Activated CD8-positive, alpha-beta memory T cell treated with anti-CD3 and anti-CD28 coated beads, Interleukin-2, amount 50 U/mL, for 1 hour (primary cell): ENCODE results near the gene RSBN1.
"Not testable (repeated sequence)": the region's sequence is repeated elsewhere in the genome, so short reads cannot be mapped to it uniquely, and the experiment has no call there.

Experiments
- DNase-seq: peaks from one replicate; pipeline ENCODE4 v3.0.0-alpha.2; 2020; ENCODE audit errors: extremely low read depth

Gene RSBN1

DNA sequence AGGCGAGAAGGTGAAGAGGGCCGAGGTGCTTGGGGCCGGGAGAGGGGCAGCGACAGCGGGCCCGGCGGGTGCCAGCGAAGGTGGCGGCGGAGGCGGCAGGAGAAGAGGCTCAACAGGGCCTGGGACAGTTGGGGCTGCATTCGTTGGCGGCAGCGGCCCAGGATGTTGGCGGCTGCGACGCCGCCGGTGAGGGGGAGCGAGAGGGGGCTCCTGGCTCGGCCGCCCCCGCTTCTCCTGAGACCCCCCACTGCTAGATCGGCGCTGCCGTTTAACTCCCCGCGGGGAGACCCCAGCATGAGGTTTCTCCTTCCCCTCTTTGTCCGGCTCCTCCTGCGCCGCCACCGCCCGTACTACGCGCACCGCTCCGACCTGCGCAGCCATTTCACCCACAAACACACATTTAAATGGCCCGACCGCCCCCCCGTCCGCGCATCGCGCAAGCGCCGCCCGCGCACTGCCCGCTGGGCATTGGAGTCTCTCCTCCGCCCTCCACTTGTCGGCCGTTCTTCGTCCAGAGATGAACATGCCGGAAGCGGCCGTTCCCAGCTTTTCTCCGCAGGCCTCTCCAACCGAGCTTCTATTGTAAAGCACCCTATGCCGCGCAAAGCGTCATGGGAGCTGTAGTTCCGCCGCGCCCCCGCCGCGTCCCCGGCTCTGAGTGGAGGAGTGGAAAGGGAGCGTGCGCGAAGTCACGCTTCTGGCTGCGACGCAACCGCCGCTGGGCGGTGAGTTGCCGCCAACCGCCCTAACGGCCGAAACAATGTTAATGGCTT is at the start of gene RSBN1:
Gene RSBN1 (minus strand): TSS at position 589 of the 773 bp plus-strand sequence. CDS start 64 bp downstream, at position 525.
- peak; percentile 93 for DNase-seq

GRCh38 chr1:113861641-113862040 is 49.4 kb upstream of the RSBN1 start:
- DNase-seq = no peak

DNA sequence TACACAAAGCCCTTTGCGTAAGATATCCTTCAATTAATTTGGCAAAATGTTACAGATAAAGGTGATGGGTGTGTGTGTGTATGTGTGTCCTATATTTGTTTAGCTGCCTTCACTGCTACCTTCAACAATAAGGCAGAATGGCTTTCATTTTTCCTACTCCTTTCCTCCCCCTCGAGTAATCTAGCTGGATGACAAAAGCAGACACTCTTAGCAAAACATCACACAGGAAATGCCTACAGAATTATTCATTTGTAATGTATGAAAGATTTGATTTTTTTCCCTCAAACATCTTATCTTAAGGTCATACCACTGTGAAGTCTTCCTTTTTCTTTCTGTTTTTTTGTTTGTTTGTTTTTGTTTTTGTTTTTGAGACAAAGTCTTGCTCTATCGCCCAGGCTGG is 48.6 kb upstream of the RSBN1 start:
- DNase-seq = no peak

GRCh38 chr1:113859478-113860175 is 47.4 kb upstream of the RSBN1 start:
- no peak for DNase-seq

DNA sequence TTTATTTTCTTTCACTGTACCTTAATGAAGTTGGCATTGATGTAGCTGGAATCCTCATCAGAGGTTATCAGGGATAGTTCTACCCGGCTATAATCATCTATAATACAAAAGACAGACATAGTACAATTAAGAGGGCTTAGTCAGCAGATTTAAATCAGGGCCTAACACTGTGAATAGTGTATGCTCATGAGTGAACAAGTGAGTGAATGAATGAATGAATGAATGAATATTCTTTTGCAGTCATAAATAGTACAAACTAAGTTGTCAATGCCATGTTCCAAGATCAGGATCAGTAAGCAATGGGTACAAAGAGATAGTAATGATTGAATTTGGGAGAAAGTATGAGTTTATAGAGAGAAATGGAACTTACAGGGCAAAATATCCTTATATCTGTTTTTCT is 46.7 kb upstream of the RSBN1 start:
- no peak for DNase-seq

GRCh38 chr1:113858418-113858817 is 46.1 kb upstream of the RSBN1 start:
- DNase-seq = no peak

DNA sequence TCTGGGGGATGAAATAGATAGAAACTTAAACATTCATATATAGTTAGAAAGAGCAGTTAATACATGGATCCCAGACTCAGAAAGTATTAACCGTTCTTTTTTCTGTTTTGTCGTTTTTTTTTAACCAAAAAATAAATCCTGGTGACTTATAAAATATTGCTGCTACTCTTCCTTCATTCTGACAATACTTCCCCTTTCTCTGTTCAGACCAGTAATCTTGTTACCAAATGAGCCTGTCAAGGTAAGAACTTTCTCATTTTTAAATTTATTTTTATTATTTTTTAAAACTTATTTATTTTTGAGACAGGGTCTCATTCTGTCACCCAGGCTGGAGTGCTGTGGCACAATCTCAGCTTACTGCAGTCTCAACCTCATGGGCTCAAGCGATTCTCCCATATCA is 45.5 kb upstream of the RSBN1 start:
- DNase-seq = no peak

DNA sequence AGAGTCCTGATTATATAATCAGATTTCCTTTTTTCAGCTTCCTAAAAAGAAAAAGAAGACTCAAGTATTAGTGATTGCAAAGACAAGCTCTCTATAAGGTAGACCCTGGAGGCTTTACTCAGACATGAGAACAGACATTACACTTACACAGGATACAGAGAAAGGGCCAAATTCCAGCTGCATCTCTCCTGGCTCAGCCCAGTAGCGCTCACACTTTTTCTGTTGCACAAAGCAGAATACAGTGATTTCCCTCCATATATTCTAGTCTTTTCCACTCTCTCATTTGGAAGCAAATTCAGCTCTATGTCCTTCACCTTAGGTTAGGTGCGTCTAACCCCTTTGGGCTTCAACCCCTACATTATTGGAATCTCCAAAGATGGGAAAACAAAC is 44.1 kb upstream of the RSBN1 start:
- DNase-seq = no peak

DNA sequence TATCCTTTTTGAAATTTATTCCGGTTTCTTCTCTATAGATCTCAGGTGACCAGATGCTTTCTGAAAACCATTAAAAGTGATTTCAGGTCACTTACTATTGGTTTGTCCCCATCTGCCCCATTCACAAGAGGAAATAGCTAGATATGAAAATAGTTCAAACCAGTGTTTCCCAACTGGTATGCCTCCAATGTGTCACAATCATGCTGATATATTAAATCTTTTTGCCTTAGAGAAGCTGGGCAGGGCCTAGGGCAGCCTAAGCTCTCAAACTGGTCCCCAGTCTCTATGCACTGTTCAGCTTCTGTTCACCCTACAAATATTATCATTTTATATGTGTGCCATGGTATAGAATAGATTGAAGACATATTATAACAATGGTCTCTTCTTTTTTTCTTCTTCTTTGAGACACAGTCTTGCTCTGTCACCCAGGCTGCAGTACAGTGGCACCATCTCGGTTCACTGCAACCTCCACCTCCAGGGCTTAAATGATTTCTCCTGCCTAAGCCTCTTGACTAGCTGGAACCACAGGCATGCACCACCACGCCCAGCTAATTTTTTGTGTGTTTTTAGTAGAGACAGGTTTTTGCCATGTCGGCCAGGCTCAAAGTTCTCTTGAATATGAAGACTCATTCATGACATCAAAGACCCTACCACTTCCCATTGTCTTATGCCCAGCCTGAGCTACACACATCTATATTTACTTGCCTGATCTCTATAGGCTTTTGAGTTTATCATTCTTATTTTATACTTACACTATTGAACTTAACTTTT is 43.5 kb upstream of the RSBN1 start:
- DNase-seq = no peak

GRCh38 chr1:113854234-113854633 is 42.0 kb upstream of the RSBN1 start:
- DNase-seq = no peak

GRCh38 chr1:113852694-113853093 is 40.4 kb upstream of the RSBN1 start:
- DNase-seq = not testable (repeated sequence)

DNA sequence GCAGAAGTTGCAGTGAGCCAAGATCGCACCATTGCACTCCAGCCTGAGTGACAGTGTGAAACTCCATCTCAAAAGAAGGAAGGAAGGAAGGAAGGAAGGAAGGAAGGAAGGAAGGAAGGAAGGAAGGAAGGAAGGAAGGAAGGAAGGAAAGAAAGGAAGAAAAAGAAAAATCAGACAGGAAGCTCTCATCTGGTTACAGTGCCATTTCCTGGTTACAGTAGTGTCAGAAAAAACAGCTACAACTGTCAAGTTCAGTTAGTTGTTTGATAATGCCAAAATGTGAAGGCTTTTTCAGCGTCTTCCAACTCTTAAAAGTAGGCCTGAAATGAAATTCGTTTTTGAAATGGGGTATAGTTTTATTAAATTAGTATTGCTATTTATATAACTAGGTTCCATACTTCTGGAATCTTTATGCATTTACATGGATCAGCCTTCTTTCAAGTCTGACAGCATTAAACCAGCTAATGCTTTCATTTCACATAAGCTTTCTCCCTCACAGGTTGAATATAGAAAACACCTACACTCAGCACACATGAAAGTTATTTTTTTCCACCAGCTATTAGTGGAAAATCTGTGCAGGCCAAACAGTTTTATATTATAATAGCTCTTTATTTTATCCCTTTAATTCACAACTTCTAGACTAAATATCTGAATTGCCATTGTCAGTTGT is 38.0 kb upstream of the RSBN1 start:
- DNase-seq = no peak

- no peak for DNase-seq
These were observed 36.8 kb upstream of the RSBN1 start for GRCh38 chr1:113849072-113849471.

DNA sequence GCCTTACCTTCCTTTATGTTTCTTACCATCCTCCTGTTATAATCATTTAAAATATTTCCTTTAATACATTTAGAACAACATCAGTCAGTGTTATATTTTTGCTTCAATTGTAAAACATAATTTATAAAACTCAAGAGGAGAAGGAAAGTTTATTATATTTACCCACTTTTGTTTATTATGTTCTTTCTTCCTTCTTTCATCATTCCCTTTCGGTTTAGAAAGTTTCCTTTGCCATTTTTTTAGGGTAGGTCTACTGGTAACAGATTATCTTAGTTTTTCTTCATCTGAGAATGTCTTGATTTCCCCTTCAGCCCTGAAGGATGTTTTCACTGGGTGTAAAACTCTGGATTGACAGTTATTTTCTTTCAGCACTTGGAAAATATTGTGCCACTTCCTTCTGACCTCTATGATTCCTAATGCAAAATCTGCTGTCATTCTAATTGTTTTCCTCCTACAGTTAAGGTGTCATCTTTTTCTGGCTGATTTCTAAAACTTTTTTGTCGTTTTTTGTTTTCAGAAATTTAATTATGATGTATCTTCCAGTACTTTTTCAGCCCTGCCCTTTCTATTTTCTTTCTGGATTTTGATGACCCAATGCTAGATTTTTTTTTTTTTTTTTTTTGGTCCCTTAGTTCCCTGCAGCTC is 34.2 kb upstream of the RSBN1 start:
- no peak for DNase-seq

DNA sequence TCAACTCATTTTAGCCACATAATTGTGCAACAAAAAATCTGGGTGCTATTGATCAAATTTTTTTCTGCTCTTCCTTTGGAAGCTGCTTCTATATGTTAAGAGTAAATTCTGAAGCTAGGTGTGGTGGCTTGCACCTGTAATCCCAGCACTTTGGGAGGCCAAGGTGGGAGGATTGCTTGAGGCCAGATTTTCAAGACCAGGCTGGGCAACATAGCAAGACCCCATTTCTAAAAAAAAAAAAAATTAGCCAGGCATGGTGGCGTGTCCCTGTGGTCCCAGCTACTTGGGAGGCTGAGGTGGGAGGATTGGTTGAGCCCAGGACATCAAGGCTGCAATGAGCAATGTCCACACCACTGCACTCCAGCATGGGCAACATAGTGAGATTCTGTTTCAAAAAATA is 24.3 kb upstream of the RSBN1 start:
- no peak for DNase-seq

- peak; percentile 8 for DNase-seq
These were observed 23.5 kb upstream of the RSBN1 start for GRCh38 chr1:113835686-113836290.

DNA sequence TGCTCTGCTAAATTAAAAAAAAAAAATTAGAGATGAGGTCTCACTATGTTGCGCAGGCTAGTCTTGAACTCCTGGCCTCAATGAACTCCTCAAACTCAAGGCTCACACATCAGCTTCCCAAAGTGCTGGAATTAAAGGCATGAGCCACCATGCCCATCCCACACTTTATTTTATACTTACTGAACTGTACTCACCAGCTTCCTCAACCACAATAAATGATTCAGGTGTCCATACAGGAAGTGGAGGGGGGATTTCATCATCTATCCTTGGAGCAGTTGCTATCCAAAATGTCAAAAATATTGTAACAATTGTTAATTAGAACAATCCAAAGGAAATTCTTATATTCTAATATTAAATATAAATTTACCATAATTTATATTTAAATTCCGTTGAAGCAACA is 22.4 kb upstream of the RSBN1 start:
- DNase-seq = no peak

DNA sequence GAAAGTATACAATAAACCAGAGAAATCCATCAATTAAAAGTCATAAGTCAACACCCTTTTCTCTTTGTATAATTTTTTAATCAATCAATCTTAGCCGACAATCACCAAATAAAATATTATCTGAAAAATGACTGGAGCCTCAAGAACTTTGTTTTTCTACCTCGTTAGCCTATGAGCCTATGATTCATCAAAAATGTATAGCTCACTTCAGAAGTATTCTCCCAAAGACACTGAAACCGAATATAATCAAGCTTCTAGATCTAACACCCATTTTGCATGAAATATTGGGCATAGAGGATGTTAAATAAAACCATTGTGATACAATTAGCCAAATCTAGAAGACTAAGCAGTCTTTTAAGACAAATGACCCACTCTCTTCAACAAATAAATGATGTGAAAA is 17.8 kb upstream of the RSBN1 start:
- DNase-seq = no peak

DNA sequence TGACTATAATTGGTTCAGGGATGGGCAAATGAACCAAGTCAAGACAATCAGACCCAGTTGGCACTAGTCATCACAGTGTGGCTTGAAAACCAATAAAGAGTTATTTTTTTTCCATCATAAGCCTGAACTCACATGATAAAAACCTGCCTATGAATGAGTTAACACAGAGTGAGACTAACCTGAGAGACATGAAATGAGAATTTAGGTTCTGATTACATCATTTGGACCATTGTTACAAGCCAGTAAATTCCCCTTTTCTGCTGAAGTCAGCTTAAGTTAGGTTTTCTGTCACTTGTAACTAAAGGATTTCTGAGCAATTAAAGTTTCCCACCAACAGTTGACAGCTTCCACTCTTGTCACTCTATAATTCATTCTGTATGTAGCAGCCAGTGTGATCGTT is 9.6 kb upstream of the RSBN1 start:
- no peak for DNase-seq

DNA sequence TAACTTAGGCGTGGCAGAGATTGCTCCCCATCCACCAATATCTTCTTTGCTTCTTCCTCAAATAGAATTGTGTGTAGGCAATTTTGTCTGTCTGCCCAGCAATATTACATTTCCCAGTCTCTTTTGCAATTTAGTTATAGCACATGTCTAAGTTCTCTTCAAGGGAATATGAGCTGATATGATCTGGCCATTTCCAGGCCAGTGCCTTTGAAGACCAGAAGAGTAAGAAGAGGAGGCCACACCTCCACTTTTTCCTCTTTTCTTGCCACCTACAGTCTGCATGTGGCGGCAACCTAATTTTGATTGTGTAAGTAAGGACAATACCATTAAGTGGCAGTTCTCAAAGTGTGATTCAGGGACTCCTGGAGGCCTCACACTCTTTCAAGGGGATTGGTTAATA is 6.3 kb upstream of the RSBN1 start:
- DNase-seq = no peak

GRCh38 chr1:113813218-113813617 is 942 bp upstream of the RSBN1 start:
- no peak for DNase-seq
